HG03457 (cell line): Measurements from ENCODE around the gene STAM2.

Experiments used
- ATAC-seq: cut with Tn5 transposase; IDR thresholded peaks from one replicate; pipeline ENCODE4 v1.9.1; 2021; ENCODE audit warnings: moderate number of reproducible peaks; ENCODE audit not compliant: unreplicated experiment

STAM2 gene

GRCh38 chr2:152078023-152078422 is 97.5 kb downstream of the STAM2 start:
- no peak for ATAC-seq

- no peak for ATAC-seq
Measured at GRCh38 chr2:152075461-152076050, 100.0 kb downstream of the STAM2 start.

- no peak for ATAC-seq
Measured at GRCh38 chr2:152072011-152072410, 103.6 kb downstream of the STAM2 start.

GRCh38 chr2:152071518-152071917 is 104.0 kb downstream of the STAM2 start:
- ATAC-seq: no peak

- ATAC-seq: no peak
Measured at GRCh38 chr2:152071092-152071491, 104.5 kb downstream of the STAM2 start.

- no peak for ATAC-seq
Measured at GRCh38 chr2:152068226-152068625, 107.3 kb downstream of the STAM2 start.

- no peak for ATAC-seq
Measured at GRCh38 chr2:152067823-152068222, 107.7 kb downstream of the STAM2 start.
